Astrocyte (in vitro differentiated cells and primary cell): ENCODE measurements around the gene TNFRSF8. TPM values are rescaled to one million over a fixed set of nuclear protein-coding genes. Genes with fewer than 3 reads are reported as not detected.

Experiments
- DNase-seq: peaks from one replicate; pipeline ENCODE4 v3.0.0-alpha.2; 2010; ENCODE audit warnings: low read depth
- FAIRE-seq: peaks from 2 replicates; lab custom pipeline; 2011; peaks lifted over from hg19 to GRCh38; lab: Jason Lieb, UNC
- H2AFZ ChIP-seq: 2 replicates; pipeline ENCODE4 v1.6.0; 2012; ENCODE audit warnings: low read depth, low read length, inconsistent platforms
- H3K27ac ChIP-seq: 2 replicates; pipeline ENCODE4 v1.5.1; 2011; ENCODE audit warnings: low read depth, low read length, inconsistent platforms
- H3K27me3 ChIP-seq: 2 replicates; pipeline ENCODE4 v1.6.0; 2011; ENCODE audit warnings: low read length, inconsistent platforms; ENCODE audit not compliant: insufficient read depth
- H3K36me3 ChIP-seq: 2 replicates; pipeline ENCODE4 v1.5.1; 2011; ENCODE audit warnings: low read length, inconsistent platforms; ENCODE audit not compliant: insufficient read depth
- H3K4me1 ChIP-seq: 2 replicates; pipeline ENCODE4 v1.5.1; 2011; ENCODE audit warnings: low read length, inconsistent platforms; ENCODE audit not compliant: insufficient read depth
- H3K4me2 ChIP-seq: 2 replicates; pipeline ENCODE4 v1.6.0; 2012; ENCODE audit warnings: low read length, inconsistent platforms
- H3K4me3 ChIP-seq: 2 replicates; pipeline ENCODE4 v1.5.1; 2011; ENCODE audit warnings: low read depth, mild to moderate bottlenecking, low read length, inconsistent platforms; ENCODE audit not compliant: insufficient read depth
- H3K79me2 ChIP-seq: 2 replicates; pipeline ENCODE4 v1.6.0; 2012; ENCODE audit warnings: mild to moderate bottlenecking, low read length, inconsistent platforms; ENCODE audit not compliant: insufficient read depth
- H3K9ac ChIP-seq: 2 replicates; pipeline ENCODE4 v1.6.0; 2012; ENCODE audit warnings: mild to moderate bottlenecking, low read length, inconsistent platforms
- H3K9me3 ChIP-seq: 2 replicates; pipeline ENCODE4 v1.5.1; 2012; ENCODE audit warnings: low read depth, mild to moderate bottlenecking, low read length, inconsistent platforms; ENCODE audit not compliant: insufficient read depth
- H4K20me1 ChIP-seq: 2 replicates; pipeline ENCODE4 v1.6.0; 2012; ENCODE audit warnings: low read length, inconsistent platforms; ENCODE audit not compliant: insufficient read depth
- H3K27ac Mint-ChIP-seq: one replicate; pipeline ENCODE4 v1.8.0; 2021; ENCODE audit warnings: mild to moderate bottlenecking, mixed read lengths; ENCODE audit not compliant: unreplicated experiment
- H3K27me3 Mint-ChIP-seq: one replicate; pipeline ENCODE4 v1.8.0; 2021; ENCODE audit warnings: low read depth, mixed read lengths; ENCODE audit not compliant: unreplicated experiment
- H3K36me3 Mint-ChIP-seq: one replicate; pipeline ENCODE4 v1.8.0; 2021; ENCODE audit warnings: low read depth, mixed read lengths; ENCODE audit not compliant: unreplicated experiment
- H3K4me1 Mint-ChIP-seq: one replicate; pipeline ENCODE4 v1.8.0; 2021; ENCODE audit warnings: low read depth, mixed read lengths; ENCODE audit not compliant: unreplicated experiment
- H3K4me3 Mint-ChIP-seq: one replicate; pipeline ENCODE4 v1.8.0; 2021; ENCODE audit warnings: mild to moderate bottlenecking, moderate library complexity, mixed read lengths; ENCODE audit not compliant: unreplicated experiment
- H3K9me3 Mint-ChIP-seq: one replicate; pipeline ENCODE4 v1.8.0; 2021; ENCODE audit warnings: mild to moderate bottlenecking, mixed read lengths; ENCODE audit not compliant: unreplicated experiment
- EZH2 ChIP-seq: IDR thresholded peaks from 2 replicates; pipeline ENCODE4 v1.6.1; 2012; ENCODE audit warnings: mild to moderate bottlenecking, low read length, inconsistent platforms; ENCODE audit not compliant: insufficient read depth
- total RNA-seq: library from RNA; stranded (reverse); gene quantifications from 2 replicates; pipeline ENCODE4 v1.2.1, GENCODE V29; 2021
- TF ChIP-seq, protein P1 (sequence below): IDR thresholded peaks from 2 replicates; pipeline ENCODE4 v1.5.1; 2011; ENCODE audit warnings: low read depth, mild to moderate bottlenecking, inconsistent platforms, low read length, moderate library complexity; ENCODE audit not compliant: insufficient read depth

Gene TNFRSF8
- total RNA-seq, 1 donor from 2014 or later: 0.16 TPM

GRCh38 chr1:12015001-12015491 is 48.1 kb upstream of the TNFRSF8 start:
- Mint-ChIP-seq H3K36me3 (peaks cover 7% of the 10 kb centered on the region), H3K27ac (peak overlapping the region; percentile 63), H3K4me3 (no peak overlapping the region), H3K27me3 (no peaks in the 10 kb centered on the region), H3K9me3 (no peaks in the 10 kb centered on the region), H3K4me1 (peaks cover 10% of the 10 kb centered on the region)
- Histone ChIP-seq H3K9ac (peak overlapping the region; percentile 41), H3K27me3 (no peaks in the 10 kb centered on the region), H3K4me3 (no peak overlapping the region), H4K20me1 (peaks cover 8% of the 10 kb centered on the region), H3K27ac (peak overlapping the region; percentile 59), H3K4me1 (peaks cover 15% of the 10 kb centered on the region), H2AFZ (no peak overlapping the region), H3K36me3 (peaks cover 8% of the 10 kb centered on the region), H3K9me3 (no peaks in the 10 kb centered on the region), H3K79me2 (peaks cover 6% of the 10 kb centered on the region), H3K4me2 (no peak overlapping the region)
- DNase-seq (no peak), FAIRE-seq (no peak)
- TF ChIP-seq EZH2: no peak
- TF ChIP-seq, protein P1, sequence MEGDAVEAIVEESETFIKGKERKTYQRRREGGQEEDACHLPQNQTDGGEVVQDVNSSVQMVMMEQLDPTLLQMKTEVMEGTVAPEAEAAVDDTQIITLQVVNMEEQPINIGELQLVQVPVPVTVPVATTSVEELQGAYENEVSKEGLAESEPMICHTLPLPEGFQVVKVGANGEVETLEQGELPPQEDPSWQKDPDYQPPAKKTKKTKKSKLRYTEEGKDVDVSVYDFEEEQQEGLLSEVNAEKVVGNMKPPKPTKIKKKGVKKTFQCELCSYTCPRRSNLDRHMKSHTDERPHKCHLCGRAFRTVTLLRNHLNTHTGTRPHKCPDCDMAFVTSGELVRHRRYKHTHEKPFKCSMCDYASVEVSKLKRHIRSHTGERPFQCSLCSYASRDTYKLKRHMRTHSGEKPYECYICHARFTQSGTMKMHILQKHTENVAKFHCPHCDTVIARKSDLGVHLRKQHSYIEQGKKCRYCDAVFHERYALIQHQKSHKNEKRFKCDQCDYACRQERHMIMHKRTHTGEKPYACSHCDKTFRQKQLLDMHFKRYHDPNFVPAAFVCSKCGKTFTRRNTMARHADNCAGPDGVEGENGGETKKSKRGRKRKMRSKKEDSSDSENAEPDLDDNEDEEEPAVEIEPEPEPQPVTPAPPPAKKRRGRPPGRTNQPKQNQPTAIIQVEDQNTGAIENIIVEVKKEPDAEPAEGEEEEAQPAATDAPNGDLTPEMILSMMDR: no peak

DNA sequence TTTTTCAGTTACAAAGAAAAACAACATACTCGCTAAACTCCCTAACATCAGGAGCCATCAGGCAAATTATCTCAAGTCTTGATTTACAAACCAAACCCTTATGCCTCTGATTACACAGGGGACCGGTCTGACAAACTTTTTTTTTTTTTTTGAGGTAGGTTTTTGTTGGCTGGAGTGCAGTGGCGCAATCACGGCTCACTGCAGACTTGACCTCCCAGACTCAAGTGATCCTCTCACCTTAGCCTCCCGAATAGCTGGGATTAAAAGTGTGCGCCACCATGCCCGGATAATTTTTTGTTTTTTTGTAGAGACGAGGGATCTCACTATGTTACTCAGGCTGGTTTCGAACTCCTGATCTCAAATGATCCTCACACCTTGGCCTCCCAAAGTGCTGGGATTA is 47.6 kb upstream of the TNFRSF8 start:
- TF ChIP-seq EZH2: no peak
- TF ChIP-seq, protein P1: no peak
- Histone ChIP-seq H4K20me1 (peaks cover 8% of the 10 kb centered on the region), H3K27ac (no peak overlapping the region), H3K36me3 (peaks cover 6% of the 10 kb centered on the region), H3K27me3 (no peaks in the 10 kb centered on the region), H3K9me3 (no peaks in the 10 kb centered on the region), H3K4me1 (peaks cover 19% of the 10 kb centered on the region), H3K9ac (no peak overlapping the region), H3K4me3 (no peak overlapping the region), H3K79me2 (peaks cover 10% of the 10 kb centered on the region), H3K4me2 (no peak overlapping the region), H2AFZ (no peak overlapping the region)
- FAIRE-seq (no peak), DNase-seq (no peak)
- no peak overlapping the region for H3K27ac Mint-ChIP-seq
- peaks cover 5% of the 10 kb centered on the region for H3K36me3 Mint-ChIP-seq
- H3K4me3 Mint-ChIP-seq: no peak overlapping the region
- no peaks in the 10 kb centered on the region for H3K27me3 Mint-ChIP-seq
- peaks cover 10% of the 10 kb centered on the region for H3K4me1 Mint-ChIP-seq
- H3K9me3 Mint-ChIP-seq: no peaks in the 10 kb centered on the region

DNA sequence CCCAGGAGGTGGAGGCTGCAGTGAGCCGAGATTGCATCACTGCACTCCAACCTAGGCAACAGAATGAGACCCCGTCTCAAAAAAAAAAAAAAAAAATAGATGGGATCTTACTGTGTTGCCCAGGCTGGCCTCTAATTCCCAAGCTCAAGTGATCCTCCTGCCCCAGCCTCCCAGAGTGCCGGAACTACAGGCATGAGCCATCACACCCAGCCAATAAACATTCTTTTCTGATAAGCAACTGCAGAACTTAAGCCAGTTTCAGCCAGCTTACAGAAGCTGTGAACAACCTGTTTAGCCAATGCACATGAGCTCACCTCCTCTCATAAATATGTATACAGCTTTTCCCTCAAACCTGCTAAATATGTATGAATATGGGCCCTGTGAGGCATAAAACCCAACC is 46.9 kb upstream of the TNFRSF8 start:
- Histone ChIP-seq H3K27me3 (no peaks in the 10 kb centered on the region), H3K9ac (no peak overlapping the region), H3K36me3 (peaks cover 5% of the 10 kb centered on the region), H3K27ac (no peak overlapping the region), H3K4me3 (no peak overlapping the region), H3K4me2 (no peak overlapping the region), H2AFZ (no peak overlapping the region), H3K9me3 (no peaks in the 10 kb centered on the region), H4K20me1 (peaks cover 8% of the 10 kb centered on the region), H3K79me2 (peaks cover 16% of the 10 kb centered on the region), H3K4me1 (peaks cover 19% of the 10 kb centered on the region)
- Mint-ChIP-seq H3K36me3 (peaks cover 5% of the 10 kb centered on the region), H3K27me3 (no peaks in the 10 kb centered on the region), H3K9me3 (no peaks in the 10 kb centered on the region), H3K4me1 (peaks cover 10% of the 10 kb centered on the region), H3K27ac (no peak overlapping the region), H3K4me3 (no peak overlapping the region)
- no peak for DNase-seq
- no peak for TF ChIP-seq EZH2
- TF ChIP-seq, protein P1: no peak
- no peak for FAIRE-seq
